ENCODE measurements around the gene KIF3C. TPM values are rescaled to one million over a fixed set of nuclear protein-coding genes. Genes with fewer than 3 reads are reported as not detected.

Gene KIF3C
- total RNA-seq, 2 donors from 2014 or later, result 42.9 to 51.4 TPM

DNA sequence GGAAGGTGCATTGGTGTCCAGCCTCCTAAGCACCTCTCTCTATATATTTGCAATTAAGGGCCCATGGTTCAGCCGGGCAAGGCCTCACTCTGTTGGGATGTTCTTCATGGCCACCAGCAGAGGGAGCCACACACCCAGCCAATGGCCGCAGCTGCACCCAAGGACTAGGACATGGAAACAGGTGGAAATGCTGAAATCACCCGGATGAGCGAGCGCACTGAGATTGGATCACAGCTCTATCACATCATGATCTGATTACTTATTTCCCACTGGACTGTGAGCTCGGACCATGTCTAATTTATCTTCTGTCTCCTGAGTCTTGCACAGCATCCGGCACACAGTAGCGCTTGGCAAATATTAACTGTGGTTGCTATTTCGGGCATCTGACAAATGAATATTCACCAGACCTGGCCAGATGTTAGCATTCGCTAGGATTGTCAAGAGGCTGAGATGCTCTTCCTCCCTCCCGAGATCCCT lies 31.2 kb downstream of the KIF3C start:
- Mint-ChIP-seq H3K27ac (no peak overlapping the region), H3K9me3 (no peaks in the 10 kb centered on the region), H3K36me3 (ENCODE audit: low read depth) (peaks cover 25% of the 10 kb centered on the region), H3K4me3 (no peak overlapping the region), H3K4me1 (no peaks in the 10 kb centered on the region), H3K27me3 (ENCODE audit: insufficient read depth) (no peaks in the 10 kb centered on the region)
- Histone ChIP-seq H3K4me1 (ENCODE audit: control insufficient read depth, insufficient read depth, low read length) (no peaks in the 10 kb centered on the region), H3K9ac (ENCODE audit: extremely low read depth, low read length, poor library complexity, severe bottlenecking) (no peak overlapping the region), H3K27ac (ENCODE audit: low read depth, low read length) (no peak overlapping the region), H3K27me3 (ENCODE audit: control insufficient read depth, insufficient read depth, low read length, poor library complexity, severe bottlenecking) (no peaks in the 10 kb centered on the region), H3K9me3 (ENCODE audit: control insufficient read depth, low read length) (no peaks in the 10 kb centered on the region), H3K36me3 (ENCODE audit: control insufficient read depth, insufficient read depth, low read length) (peaks cover 5% of the 10 kb centered on the region), H3K4me3 (ENCODE audit: low read length) (no peak overlapping the region)
- DNase-seq, result peak; percentile 93
- 64 to 65% methylated on average over 11 of the region's 11 CpGs for WGBS, 2 experiments (ENCODE audit: insufficient coverage in 1 of 2, insufficient read length in 1 of 2)
- TF ChIP-seq, protein P1, sequence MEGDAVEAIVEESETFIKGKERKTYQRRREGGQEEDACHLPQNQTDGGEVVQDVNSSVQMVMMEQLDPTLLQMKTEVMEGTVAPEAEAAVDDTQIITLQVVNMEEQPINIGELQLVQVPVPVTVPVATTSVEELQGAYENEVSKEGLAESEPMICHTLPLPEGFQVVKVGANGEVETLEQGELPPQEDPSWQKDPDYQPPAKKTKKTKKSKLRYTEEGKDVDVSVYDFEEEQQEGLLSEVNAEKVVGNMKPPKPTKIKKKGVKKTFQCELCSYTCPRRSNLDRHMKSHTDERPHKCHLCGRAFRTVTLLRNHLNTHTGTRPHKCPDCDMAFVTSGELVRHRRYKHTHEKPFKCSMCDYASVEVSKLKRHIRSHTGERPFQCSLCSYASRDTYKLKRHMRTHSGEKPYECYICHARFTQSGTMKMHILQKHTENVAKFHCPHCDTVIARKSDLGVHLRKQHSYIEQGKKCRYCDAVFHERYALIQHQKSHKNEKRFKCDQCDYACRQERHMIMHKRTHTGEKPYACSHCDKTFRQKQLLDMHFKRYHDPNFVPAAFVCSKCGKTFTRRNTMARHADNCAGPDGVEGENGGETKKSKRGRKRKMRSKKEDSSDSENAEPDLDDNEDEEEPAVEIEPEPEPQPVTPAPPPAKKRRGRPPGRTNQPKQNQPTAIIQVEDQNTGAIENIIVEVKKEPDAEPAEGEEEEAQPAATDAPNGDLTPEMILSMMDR (conservative IDR thresholded peaks at IDR 0.05), result peak; percentile 98

DNA sequence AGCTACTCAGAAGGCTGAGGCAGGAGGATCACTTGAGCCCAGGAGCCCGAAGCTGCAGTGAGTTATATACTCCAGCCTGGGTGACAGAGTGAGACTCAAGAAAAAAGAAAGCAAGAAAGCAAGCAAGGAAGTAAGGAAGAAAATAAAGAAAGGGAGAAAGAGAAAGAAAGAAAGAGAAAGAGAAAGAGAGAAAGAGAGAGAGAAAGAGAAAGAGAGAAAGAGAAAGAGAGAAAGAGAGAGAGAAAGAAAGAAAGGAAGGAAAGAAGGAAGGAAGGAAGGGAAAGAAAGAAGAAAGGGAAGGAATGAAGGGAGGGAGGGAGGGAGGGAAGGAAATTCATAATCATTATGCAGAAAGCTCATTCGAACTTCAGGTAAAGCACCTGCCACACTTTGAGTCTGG lies 33.9 kb downstream of the KIF3C start:
- H3K27me3 ChIP-seq (ENCODE audit: control insufficient read depth, insufficient read depth, low read length, poor library complexity, severe bottlenecking), result no peaks in the 10 kb centered on the region
- no peak overlapping the region for H3K27ac Mint-ChIP-seq
- 88 to 100% methylated on average over 1 to 2 of the region's 2 CpGs for WGBS, 2 experiments (ENCODE audit: insufficient coverage in 1 of 2, insufficient read length in 1 of 2)

DNA sequence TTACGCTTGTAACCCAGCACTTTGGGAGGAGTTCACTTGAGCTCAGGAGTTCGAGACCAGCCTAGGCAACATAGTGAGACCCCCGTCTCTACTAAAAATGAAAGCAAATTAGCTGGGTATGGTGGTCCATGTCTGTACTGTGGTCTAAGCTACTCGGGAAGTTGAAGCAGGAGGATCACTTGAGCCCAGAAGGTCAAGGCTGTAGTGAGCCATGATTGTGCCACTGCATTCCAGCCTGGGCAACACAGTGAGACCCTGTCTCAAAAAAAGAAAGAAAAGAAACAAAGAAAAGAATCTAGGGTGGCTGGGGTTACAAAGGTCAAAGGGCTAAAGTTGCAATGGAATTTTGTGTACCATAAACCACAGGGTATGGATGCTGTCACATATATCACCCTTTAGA lies 41.3 kb downstream of the KIF3C start:
- peaks cover 34% of the 10 kb centered on the region for H3K36me3 Mint-ChIP-seq (ENCODE audit: low read depth)
- no peak for DNase-seq
- H3K9me3 ChIP-seq (ENCODE audit: control insufficient read depth, low read length), result no peaks in the 10 kb centered on the region
- no peaks in the 10 kb centered on the region for H3K27me3 ChIP-seq (ENCODE audit: control insufficient read depth, insufficient read depth, low read length, poor library complexity, severe bottlenecking)
- H3K9me3 Mint-ChIP-seq, result no peaks in the 10 kb centered on the region
- H3K4me3 Mint-ChIP-seq, result no peak overlapping the region
- peaks cover 40% of the 10 kb centered on the region for H3K36me3 ChIP-seq (ENCODE audit: control insufficient read depth, insufficient read depth, low read length)
- 92 to 93% methylated on average over 4 of the region's 4 CpGs for WGBS, 2 experiments (ENCODE audit: insufficient coverage in 1 of 2, insufficient read length in 1 of 2)
- no peaks in the 10 kb centered on the region for H3K27me3 Mint-ChIP-seq (ENCODE audit: insufficient read depth)
- no peak overlapping the region for H3K27ac Mint-ChIP-seq
- TF ChIP-seq, protein P1 (conservative IDR thresholded peaks at IDR 0.05), result no peak
- no peaks in the 10 kb centered on the region for H3K4me1 ChIP-seq (ENCODE audit: control insufficient read depth, insufficient read depth, low read length)
- no peak overlapping the region for H3K27ac ChIP-seq (ENCODE audit: low read depth, low read length)
- no peak overlapping the region for H3K9ac ChIP-seq (ENCODE audit: extremely low read depth, low read length, poor library complexity, severe bottlenecking)
- H3K4me1 Mint-ChIP-seq, result no peaks in the 10 kb centered on the region
- no peak overlapping the region for H3K4me3 ChIP-seq (ENCODE audit: low read length)

More for the DNA sequence above, 33.9 kb downstream of the KIF3C start:
- Mint-ChIP-seq H3K9me3 (no peaks in the 10 kb centered on the region), H3K4me3 (no peak overlapping the region), H3K4me1 (no peaks in the 10 kb centered on the region), H3K27me3 (ENCODE audit: insufficient read depth) (no peaks in the 10 kb centered on the region), H3K36me3 (ENCODE audit: low read depth) (peaks cover 17% of the 10 kb centered on the region)
- Histone ChIP-seq H3K4me3 (ENCODE audit: low read length) (no peak overlapping the region), H3K9me3 (ENCODE audit: control insufficient read depth, low read length) (no peaks in the 10 kb centered on the region), H3K4me1 (ENCODE audit: control insufficient read depth, insufficient read depth, low read length) (no peaks in the 10 kb centered on the region), H3K27ac (ENCODE audit: low read depth, low read length) (no peak overlapping the region), H3K36me3 (ENCODE audit: control insufficient read depth, insufficient read depth, low read length) (peaks cover 15% of the 10 kb centered on the region), H3K9ac (ENCODE audit: extremely low read depth, low read length, poor library complexity, severe bottlenecking) (no peak overlapping the region)
- no peak for DNase-seq
- TF ChIP-seq, protein P1 (conservative IDR thresholded peaks at IDR 0.05), result no peak
